Left kidney (tissue), 2 donors: Measurements from ENCODE around the gene ITGAX. TPM values are rescaled to one million over a fixed set of nuclear protein-coding genes. Genes with fewer than 3 reads are reported as not detected.
A peak's percentile ranks its signal among the peaks of the same experiment; 100 is the strongest.
"Not testable (repeated sequence)": the region's sequence is repeated elsewhere in the genome, so short reads cannot be mapped to it uniquely, and the experiment has no call there.

Source experiments
- DNase-seq: peaks from one replicate; pipeline ENCODE4 v3.0.0-alpha.2; 2013
- polyA plus RNA-seq: library from polyadenylated mRNA; unstranded; fragments of 120-200 nt; gene quantifications from one replicate; pipeline ENCODE4 v1.2.1, GENCODE V29; 2013; ENCODE audit not compliant: insufficient read length

Gene ITGAX
- polyA plus RNA-seq, 1 donor: 0.53 TPM

- no peak for DNase-seq
These were observed 55.1 kb downstream of the ITGAX start for GRCh38 chr16:31410082-31410481.

- DNase-seq: no peak
These were observed 56.3 kb downstream of the ITGAX start for GRCh38 chr16:31411024-31411844.

- DNase-seq: no peak
These were observed 57.8 kb downstream of the ITGAX start for GRCh38 chr16:31412750-31413149.

GRCh38 chr16:31413381-31413780 lies 58.4 kb downstream of the ITGAX start:
- no peak for DNase-seq

- no peak for DNase-seq
These were observed 59.0 kb downstream of the ITGAX start for GRCh38 chr16:31413943-31414342.

GRCh38 chr16:31414706-31415105 lies 59.7 kb downstream of the ITGAX start:
- no peak for DNase-seq

GRCh38 chr16:31416371-31416770 lies 61.4 kb downstream of the ITGAX start:
- no peak for DNase-seq

- not testable (repeated sequence) for DNase-seq
These were observed 62.1 kb downstream of the ITGAX start for GRCh38 chr16:31417036-31417435.

GRCh38 chr16:31417916-31418315 lies 62.9 kb downstream of the ITGAX start:
- DNase-seq: no peak

GRCh38 chr16:31420037-31420436 lies 65.1 kb downstream of the ITGAX start:
- no peak for DNase-seq

GRCh38 chr16:31421587-31421986 lies 66.6 kb downstream of the ITGAX start:
- no peak for DNase-seq

- no peak for DNase-seq
These were observed 68.3 kb downstream of the ITGAX start for GRCh38 chr16:31423241-31423640.

GRCh38 chr16:31423801-31424200 lies 68.8 kb downstream of the ITGAX start:
- DNase-seq: no peak

- DNase-seq: peak; percentile 43
These were observed 72.7 kb downstream of the ITGAX start for GRCh38 chr16:31427441-31428278.

GRCh38 chr16:31428279-31428597 lies 73.3 kb downstream of the ITGAX start, which contains the start of gene COX6A2:
Gene COX6A2 (minus strand): TSS chr16:31428360. CDS start chr16:31428325, 35 bp downstream.
- DNase-seq: no peak

GRCh38 chr16:31428638-31429247 lies 73.8 kb downstream of the ITGAX start:
- no peak for DNase-seq

- DNase-seq: no peak
These were observed 74.3 kb downstream of the ITGAX start for GRCh38 chr16:31429314-31429713.

- no peak for DNase-seq
These were observed 74.8 kb downstream of the ITGAX start for GRCh38 chr16:31429796-31430195.

- DNase-seq: no peak
These were observed 75.5 kb downstream of the ITGAX start for GRCh38 chr16:31430380-31431052.
